GM23338 (cell line): ENCODE data around the gene SNX9. TPM values are rescaled to one million over a fixed set of nuclear protein-coding genes. Genes with fewer than 3 reads are reported as not detected.

ENCODE experiments used
- ATAC-seq: fragments of 200-7000 bp; cut with Tn5 transposase; 3 replicates; pipeline ENCODE4 v1.9.1; 2020
- DNase-seq: peaks from one replicate; pipeline ENCODE4 v3.0.0-alpha.2; 2015; ENCODE audit warnings: low spot score
- H2AFZ ChIP-seq: fragments of 200-600 bp; sonication (generic); 2 replicates; pipeline ENCODE4 v1.8.0; 2016; ENCODE audit warnings: antibody characterized with exemption, mild to moderate bottlenecking, moderate library complexity
- H3F3A ChIP-seq: fragments of 200-600 bp; sonication (generic); replicated peaks from 2 replicates; pipeline ENCODE4 v1.8.0; 2017; ENCODE audit warnings: antibody characterized with exemption, mixed run types, low read depth
- H3K27ac ChIP-seq: fragments of 200-600 bp; sonication (generic); 2 replicates; pipeline ENCODE4 v1.6.1; 2016; ENCODE audit warnings: low read depth
- H3K27me3 ChIP-seq: fragments of 200-600 bp; sonication (generic); 2 replicates; pipeline ENCODE4 v1.8.0; 2016; ENCODE audit warnings: mild to moderate bottlenecking, mixed run types, moderate library complexity; ENCODE audit not compliant: insufficient read depth
- H3K36me3 ChIP-seq: fragments of 200-600 bp; sonication (generic); 2 replicates; pipeline ENCODE4 v1.8.0; 2016; ENCODE audit warnings: mild to moderate bottlenecking; ENCODE audit not compliant: insufficient read depth
- H3K4me1 ChIP-seq: fragments of 200-600 bp; sonication (generic); 2 replicates; pipeline ENCODE4 v1.8.0; 2016; ENCODE audit warnings: mild to moderate bottlenecking, moderate library complexity; ENCODE audit not compliant: insufficient read depth
- H3K4me2 ChIP-seq: fragments of 200-600 bp; sonication (generic); 2 replicates; pipeline ENCODE4 v1.7.1; 2017; ENCODE audit warnings: mixed run types
- H3K4me3 ChIP-seq: fragments of 200-600 bp; sonication (generic); 2 replicates; pipeline ENCODE4 v1.6.1; 2016; ENCODE audit warnings: mixed run types
- H3K79me2 ChIP-seq: fragments of 200-600 bp; sonication (generic); replicated peaks from 2 replicates; pipeline ENCODE4 v1.8.0; 2017; ENCODE audit warnings: mild to moderate bottlenecking; ENCODE audit not compliant: insufficient read depth
- H3K9me2 ChIP-seq: fragments of 200-600 bp; sonication (generic); 2 replicates; pipeline ENCODE4 v1.8.0; 2017; ENCODE audit not compliant: insufficient read depth
- H4K20me1 ChIP-seq: fragments of 200-600 bp; sonication (generic); replicated peaks from 2 replicates; pipeline ENCODE4 v1.8.0; 2017; ENCODE audit warnings: mild to moderate bottlenecking; ENCODE audit not compliant: insufficient read depth
- H3K27ac Mint-ChIP-seq: 2 replicates; pipeline ENCODE4 v1.8.0; 2020; ENCODE audit warnings: inconsistent platforms, mild to moderate bottlenecking, moderate library complexity, mixed read lengths
- H3K27me3 Mint-ChIP-seq: 3 replicates; pipeline ENCODE4 v1.8.0; 2022; ENCODE audit warnings: low read depth, mild to moderate bottlenecking, moderate library complexity, mixed read lengths, inconsistent platforms; ENCODE audit not compliant: insufficient read depth, poor library complexity
- H3K36me3 Mint-ChIP-seq: 3 replicates; pipeline ENCODE4 v1.8.0; 2021; ENCODE audit warnings: low read depth, mild to moderate bottlenecking, inconsistent platforms, moderate library complexity, mixed read lengths
- H3K4me1 Mint-ChIP-seq: 3 replicates; pipeline ENCODE4 v1.8.0; 2020; ENCODE audit warnings: mild to moderate bottlenecking, inconsistent platforms, mixed read lengths
- H3K4me3 Mint-ChIP-seq: 3 replicates; pipeline ENCODE4 v1.8.0; 2021; ENCODE audit warnings: moderate library complexity, mild to moderate bottlenecking, inconsistent platforms, mixed read lengths
- H3K9me3 Mint-ChIP-seq: 3 replicates; pipeline ENCODE4 v1.8.0; 2020; ENCODE audit warnings: moderate library complexity, mild to moderate bottlenecking, inconsistent platforms, mixed read lengths
- CREB1 ChIP-seq: fragments of 250-450 bp; sonication (Bioruptor Pico); IDR thresholded peaks from 2 replicates; pipeline ENCODE4 v1.5.0; 2020; ENCODE audit warnings: low read depth, mild to moderate bottlenecking, moderate library complexity
- EZH2 ChIP-seq: fragments of 200-600 bp; sonication (generic); IDR thresholded peaks from one replicate; pipeline ENCODE4 v1.8.0; 2017; ENCODE audit warnings: antibody characterized with exemption, mild to moderate bottlenecking, low read depth; ENCODE audit not compliant: unreplicated experiment
- EZH2phosphoT487 ChIP-seq: fragments of 200-600 bp; sonication (generic); IDR thresholded peaks from one replicate; pipeline ENCODE4 v1.8.1; 2018; ENCODE audit warnings: antibody characterized with exemption; ENCODE audit not compliant: unreplicated experiment
- JUNB ChIP-seq: IDR thresholded peaks from one replicate; pipeline ENCODE4 v1.6.1; 2016; ENCODE audit warnings: antibody characterized with exemption; ENCODE audit not compliant: unreplicated experiment
- NANOG ChIP-seq: IDR thresholded peaks from 2 replicates; pipeline ENCODE4 v1.6.1; 2016; ENCODE audit warnings: antibody characterized with exemption, borderline replicate concordance
- STAT1 ChIP-seq: IDR thresholded peaks from one replicate; pipeline ENCODE4 v1.6.1; 2016; ENCODE audit warnings: antibody characterized with exemption; ENCODE audit not compliant: unreplicated experiment
- ZNF331 ChIP-seq: fragments of 250-450 bp; sonication (Bioruptor Pico); IDR thresholded peaks from 2 replicates; pipeline ENCODE4 v1.5.0; 2020; ENCODE audit warnings: low read depth, mild to moderate bottlenecking, moderate library complexity
- polyA plus RNA-seq: library from polyadenylated mRNA; unstranded; fragments of >200 nt; fragmentation: Nextera tagmentation; extraction: Ambion mirVana; gene quantifications from 2 replicates; pipeline ENCODE4 v1.2.1, GENCODE V29; 2016
- total RNA-seq: library from RNA; depleted of rRNA; stranded (reverse); fragments of >200 nt; shearing (Covaris generic); gene quantifications from 2 replicates; pipeline ENCODE4 v1.2.3, GENCODE V29; 2014
- TF ChIP-seq, protein P1 (sequence below), 2 experiments: fragments of 200-600 bp in 1 of 2; sonication (generic) in 1 of 2; conservative IDR thresholded peaks; 2 replicates each; pipeline versions ENCODE4 v1.5.1 to v1.6.1; 2016 to 2017; ENCODE audit warnings: antibody characterized with exemption in 2 of 2, low read depth in 2 of 2, mild to moderate bottlenecking in 2 of 2, moderate library complexity in 1 of 2
- TF ChIP-seq, protein P2 (sequence below): fragments of 250-450 bp; sonication (Bioruptor Pico); IDR thresholded peaks from 2 replicates; pipeline ENCODE4 v1.5.0; 2020; ENCODE audit warnings: mild to moderate bottlenecking, moderate library complexity

SNX9 gene
- total and polyA plus RNA-seq, 2 experiments from 2014 or later = 18.4 to 23.3 TPM

DNA sequence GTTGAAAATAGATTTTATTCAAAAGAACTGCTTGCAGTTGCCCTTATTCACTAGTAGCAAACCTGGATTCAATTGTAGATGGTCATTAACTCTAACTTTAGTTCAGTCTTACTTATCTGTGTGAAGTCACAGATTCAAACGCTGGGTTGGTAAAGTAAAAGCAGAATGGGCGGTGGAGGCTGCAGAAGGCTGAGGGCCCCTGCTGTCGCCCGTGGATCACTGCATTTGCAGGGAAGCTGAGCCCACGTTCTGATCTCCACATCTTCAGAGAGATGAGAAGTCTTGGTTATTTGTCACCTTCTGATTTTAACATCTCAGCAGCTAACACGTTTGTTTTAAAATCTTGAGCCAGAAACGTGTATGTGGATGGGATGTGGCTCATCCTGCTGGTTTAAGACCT is 75.1 kb downstream of the SNX9 start:
- 0 out of 2 replicates have a peak overlapping the region, but pooled peaks have one; percentile 82 for H3K27ac ChIP-seq
- peaks cover 13% of the 10 kb centered on the region; the same call in 1 of the 2 replicates for H3K79me2 ChIP-seq
- no peak for DNase-seq
- TF ChIP-seq CREB1 (CRISPR knock-in tag) = no peak
- TF ChIP-seq, protein P1, sequence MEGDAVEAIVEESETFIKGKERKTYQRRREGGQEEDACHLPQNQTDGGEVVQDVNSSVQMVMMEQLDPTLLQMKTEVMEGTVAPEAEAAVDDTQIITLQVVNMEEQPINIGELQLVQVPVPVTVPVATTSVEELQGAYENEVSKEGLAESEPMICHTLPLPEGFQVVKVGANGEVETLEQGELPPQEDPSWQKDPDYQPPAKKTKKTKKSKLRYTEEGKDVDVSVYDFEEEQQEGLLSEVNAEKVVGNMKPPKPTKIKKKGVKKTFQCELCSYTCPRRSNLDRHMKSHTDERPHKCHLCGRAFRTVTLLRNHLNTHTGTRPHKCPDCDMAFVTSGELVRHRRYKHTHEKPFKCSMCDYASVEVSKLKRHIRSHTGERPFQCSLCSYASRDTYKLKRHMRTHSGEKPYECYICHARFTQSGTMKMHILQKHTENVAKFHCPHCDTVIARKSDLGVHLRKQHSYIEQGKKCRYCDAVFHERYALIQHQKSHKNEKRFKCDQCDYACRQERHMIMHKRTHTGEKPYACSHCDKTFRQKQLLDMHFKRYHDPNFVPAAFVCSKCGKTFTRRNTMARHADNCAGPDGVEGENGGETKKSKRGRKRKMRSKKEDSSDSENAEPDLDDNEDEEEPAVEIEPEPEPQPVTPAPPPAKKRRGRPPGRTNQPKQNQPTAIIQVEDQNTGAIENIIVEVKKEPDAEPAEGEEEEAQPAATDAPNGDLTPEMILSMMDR (conservative IDR thresholded peaks at IDR 0.05; ENCODE audit: low read depth in 2 of 2) = peak; percentile 32 to 33; a peak in 3 of 4 replicates
- peaks cover 5% of the 10 kb centered on the region; the same call in 1 of the 2 replicates for H3K36me3 ChIP-seq
- H3F3A ChIP-seq = no peaks in the 10 kb centered on the region
- ATAC-seq = peak; percentile 53; the same call in 2 of the 3 replicates
- H3K36me3 Mint-ChIP-seq = peaks cover 22% of the 10 kb centered on the region
- H3K4me1 Mint-ChIP-seq = peaks cover 24% of the 10 kb centered on the region
- H3K4me3 ChIP-seq = no peak overlapping the region
- H3K9me2 ChIP-seq = no peaks in the 10 kb centered on the region
- no peaks in the 10 kb centered on the region for H3K27me3 Mint-ChIP-seq
- no peak overlapping the region for H2AFZ ChIP-seq
- no peak overlapping the region for H3K4me3 Mint-ChIP-seq
- no peak overlapping the region for H3K4me2 ChIP-seq
- H4K20me1 ChIP-seq = no peaks in the 10 kb centered on the region; the same call in 1 of the 2 replicates
- peaks cover 7% of the 10 kb centered on the region; the same call in 1 of the 2 replicates for H3K4me1 ChIP-seq
- no peaks in the 10 kb centered on the region for H3K9me3 Mint-ChIP-seq
- peak overlapping the region; percentile 30; the same call in 1 of the 2 replicates for H3K27ac Mint-ChIP-seq
- H3K27me3 ChIP-seq = no peaks in the 10 kb centered on the region

DNA sequence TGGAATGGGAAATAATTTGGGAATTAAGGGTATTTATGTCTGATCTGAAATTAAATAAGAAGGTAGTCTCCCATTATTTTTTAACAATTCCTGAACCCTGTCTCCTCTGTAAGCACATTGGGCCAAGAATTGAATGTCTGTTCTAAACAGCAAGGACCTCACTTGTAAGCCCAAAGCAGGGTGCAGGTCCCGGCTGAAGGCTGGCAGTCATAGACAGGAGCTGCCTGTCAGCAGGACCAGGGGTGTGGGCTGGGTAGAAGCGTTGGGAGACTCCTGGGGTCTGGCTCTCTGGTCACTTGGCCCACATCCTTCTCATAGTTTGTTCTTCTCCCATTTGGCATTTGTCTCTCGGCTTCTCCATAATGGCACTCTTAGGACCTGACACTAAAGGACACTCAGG is 75.6 kb downstream of the SNX9 start:
- peaks cover 13% of the 10 kb centered on the region; the same call in 1 of the 2 replicates for H3K79me2 ChIP-seq
- peaks cover 7% of the 10 kb centered on the region; the same call in 1 of the 2 replicates for H3K4me1 ChIP-seq
- H2AFZ ChIP-seq = no peak overlapping the region
- no peaks in the 10 kb centered on the region for H3K27me3 ChIP-seq
- H3K9me2 ChIP-seq = no peaks in the 10 kb centered on the region
- Mint-ChIP-seq H3K27me3 (no peaks in the 10 kb centered on the region), H3K27ac (0 out of 2 replicates have a peak overlapping the region, but pooled peaks have one; percentile 30), H3K4me3 (no peak overlapping the region), H3K9me3 (no peaks in the 10 kb centered on the region), H3K4me1 (peaks cover 24% of the 10 kb centered on the region), H3K36me3 (peaks cover 22% of the 10 kb centered on the region)
- H3F3A ChIP-seq = no peaks in the 10 kb centered on the region
- DNase-seq (no peak), ATAC-seq (no peak)
- H4K20me1 ChIP-seq = peaks cover 4% of the 10 kb centered on the region; the same call in 1 of the 2 replicates
- no peak overlapping the region for H3K4me3 ChIP-seq
- H3K36me3 ChIP-seq = peaks cover 5% of the 10 kb centered on the region; the same call in 1 of the 2 replicates
- H3K27ac ChIP-seq = 0 out of 2 replicates have a peak overlapping the region, but pooled peaks have one; percentile 82
- H3K4me2 ChIP-seq = no peak overlapping the region
- TF ChIP-seq ZNF331 = no peak
- TF ChIP-seq, protein P1 (conservative IDR thresholded peaks at IDR 0.05; ENCODE audit: low read depth in 2 of 2) = no peak
- no peak for TF ChIP-seq JUNB
- no peak for TF ChIP-seq EZH2phosphoT487
- no peak for TF ChIP-seq NANOG
- TF ChIP-seq, protein P2, sequence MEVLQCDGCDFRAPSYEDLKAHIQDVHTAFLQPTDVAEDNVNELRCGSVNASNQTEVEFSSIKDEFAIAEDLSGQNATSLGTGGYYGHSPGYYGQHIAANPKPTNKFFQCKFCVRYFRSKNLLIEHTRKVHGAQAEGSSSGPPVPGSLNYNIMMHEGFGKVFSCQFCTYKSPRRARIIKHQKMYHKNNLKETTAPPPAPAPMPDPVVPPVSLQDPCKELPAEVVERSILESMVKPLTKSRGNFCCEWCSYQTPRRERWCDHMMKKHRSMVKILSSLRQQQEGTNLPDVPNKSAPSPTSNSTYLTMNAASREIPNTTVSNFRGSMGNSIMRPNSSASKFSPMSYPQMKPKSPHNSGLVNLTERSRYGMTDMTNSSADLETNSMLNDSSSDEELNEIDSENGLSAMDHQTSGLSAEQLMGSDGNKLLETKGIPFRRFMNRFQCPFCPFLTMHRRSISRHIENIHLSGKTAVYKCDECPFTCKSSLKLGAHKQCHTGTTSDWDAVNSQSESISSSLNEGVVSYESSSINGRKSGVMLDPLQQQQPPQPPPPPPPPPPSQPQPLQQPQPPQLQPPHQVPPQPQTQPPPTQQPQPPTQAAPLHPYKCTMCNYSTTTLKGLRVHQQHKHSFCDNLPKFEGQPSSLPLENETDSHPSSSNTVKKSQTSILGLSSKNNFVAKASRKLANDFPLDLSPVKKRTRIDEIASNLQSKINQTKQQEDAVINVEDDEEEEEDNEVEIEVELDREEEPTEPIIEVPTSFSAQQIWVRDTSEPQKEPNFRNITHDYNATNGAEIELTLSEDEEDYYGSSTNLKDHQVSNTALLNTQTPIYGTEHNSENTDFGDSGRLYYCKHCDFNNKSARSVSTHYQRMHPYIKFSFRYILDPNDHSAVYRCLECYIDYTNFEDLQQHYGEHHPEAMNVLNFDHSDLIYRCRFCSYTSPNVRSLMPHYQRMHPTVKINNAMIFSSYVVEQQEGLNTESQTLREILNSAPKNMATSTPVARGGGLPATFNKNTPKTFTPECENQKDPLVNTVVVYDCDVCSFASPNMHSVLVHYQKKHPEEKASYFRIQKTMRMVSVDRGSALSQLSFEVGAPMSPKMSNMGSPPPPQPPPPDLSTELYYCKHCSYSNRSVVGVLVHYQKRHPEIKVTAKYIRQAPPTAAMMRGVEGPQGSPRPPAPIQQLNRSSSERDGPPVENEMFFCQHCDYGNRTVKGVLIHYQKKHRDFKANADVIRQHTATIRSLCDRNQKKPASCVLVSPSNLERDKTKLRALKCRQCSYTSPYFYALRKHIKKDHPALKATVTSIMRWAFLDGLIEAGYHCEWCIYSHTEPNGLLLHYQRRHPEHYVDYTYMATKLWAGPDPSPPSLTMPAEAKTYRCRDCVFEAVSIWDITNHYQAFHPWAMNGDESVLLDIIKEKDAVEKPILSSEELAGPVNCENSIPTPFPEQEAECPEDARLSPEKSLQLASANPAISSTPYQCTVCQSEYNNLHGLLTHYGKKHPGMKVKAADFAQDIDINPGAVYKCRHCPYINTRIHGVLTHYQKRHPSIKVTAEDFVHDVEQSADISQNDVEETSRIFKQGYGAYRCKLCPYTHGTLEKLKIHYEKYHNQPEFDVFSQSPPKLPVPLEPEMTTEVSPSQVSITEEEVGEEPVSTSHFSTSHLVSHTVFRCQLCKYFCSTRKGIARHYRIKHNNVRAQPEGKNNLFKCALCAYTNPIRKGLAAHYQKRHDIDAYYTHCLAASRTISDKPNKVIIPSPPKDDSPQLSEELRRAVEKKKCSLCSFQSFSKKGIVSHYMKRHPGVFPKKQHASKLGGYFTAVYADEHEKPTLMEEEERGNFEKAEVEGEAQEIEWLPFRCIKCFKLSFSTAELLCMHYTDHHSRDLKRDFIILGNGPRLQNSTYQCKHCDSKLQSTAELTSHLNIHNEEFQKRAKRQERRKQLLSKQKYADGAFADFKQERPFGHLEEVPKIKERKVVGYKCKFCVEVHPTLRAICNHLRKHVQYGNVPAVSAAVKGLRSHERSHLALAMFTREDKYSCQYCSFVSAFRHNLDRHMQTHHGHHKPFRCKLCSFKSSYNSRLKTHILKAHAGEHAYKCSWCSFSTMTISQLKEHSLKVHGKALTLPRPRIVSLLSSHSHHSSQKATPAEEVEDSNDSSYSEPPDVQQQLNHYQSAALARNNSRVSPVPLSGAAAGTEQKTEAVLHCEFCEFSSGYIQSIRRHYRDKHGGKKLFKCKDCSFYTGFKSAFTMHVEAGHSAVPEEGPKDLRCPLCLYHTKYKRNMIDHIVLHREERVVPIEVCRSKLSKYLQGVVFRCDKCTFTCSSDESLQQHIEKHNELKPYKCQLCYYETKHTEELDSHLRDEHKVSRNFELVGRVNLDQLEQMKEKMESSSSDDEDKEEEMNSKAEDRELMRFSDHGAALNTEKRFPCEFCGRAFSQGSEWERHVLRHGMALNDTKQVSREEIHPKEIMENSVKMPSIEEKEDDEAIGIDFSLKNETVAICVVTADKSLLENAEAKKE (CRISPR knock-in tag) = no peak
- TF ChIP-seq STAT1 = no peak
- TF ChIP-seq EZH2 = no peak
